ENCODE measurements around the gene LCP2.

DNA sequence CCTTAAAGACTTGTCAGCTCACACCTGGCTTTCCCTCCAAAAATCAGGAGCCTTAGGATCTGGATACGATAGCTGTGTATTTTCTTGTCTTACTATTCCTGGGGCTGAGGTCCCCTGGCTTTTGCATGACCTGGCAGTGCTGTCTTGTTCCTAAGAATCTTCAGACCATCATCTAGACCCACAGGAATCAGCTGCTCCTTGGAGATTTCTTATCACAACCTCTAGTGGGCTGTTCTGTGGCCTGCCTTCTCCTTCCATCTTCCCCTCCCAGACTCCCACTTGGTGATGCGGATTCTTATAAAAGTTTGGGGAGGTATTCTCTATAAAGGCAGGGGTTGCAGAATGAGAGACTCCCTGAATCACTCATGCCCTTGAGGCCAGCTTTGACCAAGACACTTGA lies 21.4 kb downstream of the LCP2 start:
- TF ChIP-seq CREM (IDR thresholded peaks at IDR 0.05; ENCODE audit: low read depth) = no peak
- TF ChIP-seq, protein P1, sequence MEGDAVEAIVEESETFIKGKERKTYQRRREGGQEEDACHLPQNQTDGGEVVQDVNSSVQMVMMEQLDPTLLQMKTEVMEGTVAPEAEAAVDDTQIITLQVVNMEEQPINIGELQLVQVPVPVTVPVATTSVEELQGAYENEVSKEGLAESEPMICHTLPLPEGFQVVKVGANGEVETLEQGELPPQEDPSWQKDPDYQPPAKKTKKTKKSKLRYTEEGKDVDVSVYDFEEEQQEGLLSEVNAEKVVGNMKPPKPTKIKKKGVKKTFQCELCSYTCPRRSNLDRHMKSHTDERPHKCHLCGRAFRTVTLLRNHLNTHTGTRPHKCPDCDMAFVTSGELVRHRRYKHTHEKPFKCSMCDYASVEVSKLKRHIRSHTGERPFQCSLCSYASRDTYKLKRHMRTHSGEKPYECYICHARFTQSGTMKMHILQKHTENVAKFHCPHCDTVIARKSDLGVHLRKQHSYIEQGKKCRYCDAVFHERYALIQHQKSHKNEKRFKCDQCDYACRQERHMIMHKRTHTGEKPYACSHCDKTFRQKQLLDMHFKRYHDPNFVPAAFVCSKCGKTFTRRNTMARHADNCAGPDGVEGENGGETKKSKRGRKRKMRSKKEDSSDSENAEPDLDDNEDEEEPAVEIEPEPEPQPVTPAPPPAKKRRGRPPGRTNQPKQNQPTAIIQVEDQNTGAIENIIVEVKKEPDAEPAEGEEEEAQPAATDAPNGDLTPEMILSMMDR (IDR thresholded peaks at IDR 0.05 in 2 of 3, conservative IDR thresholded peaks at IDR 0.05 in 1 of 3; ENCODE audit: control insufficient read depth in 2 of 3, extremely low read depth in 1 of 3, insufficient read depth in 1 of 3, low read depth in 3 of 3, low read length in 3 of 3) = no peak
- no peak for TF ChIP-seq CHD2 (IDR thresholded peaks at IDR 0.05; ENCODE audit: borderline replicate concordance, low read depth, low read length)
- no peak for TF ChIP-seq CREB1 (IDR thresholded peaks at IDR 0.05; ENCODE audit: low read depth)
- no peak for TF ChIP-seq POLR2AphosphoS2 (IDR thresholded peaks at IDR 0.05; ENCODE audit: low read depth, low read length)
- TF ChIP-seq, protein P2, sequence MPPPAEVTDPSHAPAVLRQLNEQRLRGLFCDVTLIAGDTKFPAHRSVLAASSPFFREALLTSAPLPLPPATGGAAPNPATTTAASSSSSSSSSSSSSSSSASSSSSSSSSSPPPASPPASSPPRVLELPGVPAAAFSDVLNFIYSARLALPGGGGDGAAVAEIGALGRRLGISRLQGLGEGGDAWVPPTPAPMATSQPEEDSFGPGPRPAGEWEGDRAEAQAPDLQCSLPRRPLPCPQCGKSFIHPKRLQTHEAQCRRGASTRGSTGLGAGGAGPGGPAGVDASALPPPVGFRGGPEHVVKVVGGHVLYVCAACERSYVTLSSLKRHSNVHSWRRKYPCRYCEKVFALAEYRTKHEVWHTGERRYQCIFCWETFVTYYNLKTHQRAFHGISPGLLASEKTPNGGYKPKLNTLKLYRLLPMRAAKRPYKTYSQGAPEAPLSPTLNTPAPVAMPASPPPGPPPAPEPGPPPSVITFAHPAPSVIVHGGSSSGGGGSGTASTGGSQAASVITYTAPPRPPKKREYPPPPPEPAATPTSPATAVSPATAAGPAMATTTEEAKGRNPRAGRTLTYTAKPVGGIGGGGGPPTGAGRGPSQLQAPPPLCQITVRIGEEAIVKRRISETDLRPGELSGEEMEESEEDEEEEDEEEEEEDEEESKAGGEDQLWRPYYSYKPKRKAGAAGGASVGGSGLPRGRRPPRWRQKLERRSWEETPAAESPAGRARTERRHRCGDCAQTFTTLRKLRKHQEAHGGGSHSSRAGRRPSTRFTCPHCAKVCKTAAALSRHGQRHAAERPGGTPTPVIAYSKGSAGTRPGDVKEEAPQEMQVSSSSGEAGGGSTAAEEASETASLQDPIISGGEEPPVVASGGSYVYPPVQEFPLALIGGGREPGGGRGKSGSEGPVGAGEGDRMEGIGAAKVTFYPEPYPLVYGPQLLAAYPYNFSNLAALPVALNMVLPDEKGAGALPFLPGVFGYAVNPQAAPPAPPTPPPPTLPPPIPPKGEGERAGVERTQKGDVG (CRISPR knock-in tag; IDR thresholded peaks at IDR 0.05) = no peak
- TF ChIP-seq CEBPB (IDR thresholded peaks at IDR 0.05; ENCODE audit: borderline replicate concordance in 1 of 2, low read depth in 2 of 2, low read length in 2 of 2) = no peak
